H1 (cell line): ENCODE data around the gene TMEM266. TPM values are rescaled to one million over a fixed set of nuclear protein-coding genes. Genes with fewer than 3 reads are reported as not detected.

ENCODE experiments used
- CHD2 ChIP-seq: IDR thresholded peaks from 2 replicates; pipeline ENCODE4 v1.6.1; 2012; ENCODE audit warnings: low read length, improper control_type of control experiment
- RFX5 ChIP-seq: IDR thresholded peaks from 2 replicates; pipeline ENCODE4 v1.6.1; 2011; ENCODE audit warnings: low read depth, low read length, improper control_type of control experiment, borderline replicate concordance
- polyA plus RNA-seq, 7 experiments: library from polyadenylated mRNA; depleted of rRNA in 3 of 7; stranded (reverse) in 5 of 7; unstranded in 2 of 7; fragments of >200 nt in 5 of 7; fragments of 200-250 nt in 2 of 7; gene quantifications; 1 replicate in 5 of 7; 2 replicates in 1 of 7; 4 replicates in 1 of 7; pipeline versions ENCODE4 v1.2.1 to v1.2.3, GENCODE V29; 2011 to 2013; ENCODE audit warnings: missing spikeins in 2 of 7, mixed read lengths in 2 of 7
- total RNA-seq: library from RNA; stranded (reverse); fragmentation: NEBNext Ultra II Directional; extraction: Animal tissue kit (Norgen Biotek cat#: 25700); gene quantifications from 2 replicates; pipeline ENCODE4 v1.2.1, GENCODE V29; 2021
- TF ChIP-seq, protein P1 (sequence below): IDR thresholded peaks from 2 replicates; pipeline ENCODE4 v1.6.1; 2012; ENCODE audit warnings: inconsistent platforms

TMEM266 gene
- total and polyA plus RNA-seq, 2 of the 8 experiments (the other 6 are each of a cell fraction or from before 2014, with no cell fraction given) = 2.6 TPM

DNA sequence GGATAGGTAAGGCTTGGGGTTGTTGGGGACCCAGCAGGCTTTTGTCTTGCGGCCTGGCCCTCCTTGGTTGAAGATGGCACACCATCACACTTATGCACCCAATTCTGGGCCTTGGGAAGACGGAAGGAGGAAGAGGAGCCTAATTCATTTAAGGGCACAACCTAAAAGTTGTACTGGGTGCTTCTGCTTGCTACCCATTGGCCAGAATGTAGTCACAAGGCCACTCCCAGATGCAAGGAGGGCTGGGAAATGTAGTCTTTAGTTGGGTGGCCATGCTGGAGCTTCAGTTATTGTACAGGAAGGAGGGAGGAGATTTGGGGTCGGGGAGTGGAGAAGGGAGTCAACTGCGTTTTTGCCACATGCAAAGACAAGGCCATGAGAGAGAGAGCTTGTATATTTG is 109.2 kb downstream of the TMEM266 start (continued):
- TF ChIP-seq CHD2 (no peak), RFX5 (no peak)
- TF ChIP-seq, protein P1, sequence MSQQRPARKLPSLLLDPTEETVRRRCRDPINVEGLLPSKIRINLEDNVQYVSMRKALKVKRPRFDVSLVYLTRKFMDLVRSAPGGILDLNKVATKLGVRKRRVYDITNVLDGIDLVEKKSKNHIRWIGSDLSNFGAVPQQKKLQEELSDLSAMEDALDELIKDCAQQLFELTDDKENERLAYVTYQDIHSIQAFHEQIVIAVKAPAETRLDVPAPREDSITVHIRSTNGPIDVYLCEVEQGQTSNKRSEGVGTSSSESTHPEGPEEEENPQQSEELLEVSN = no peak
